ENCODE data around the gene SHC4. TPM values are rescaled to one million over a fixed set of nuclear protein-coding genes. Genes with fewer than 3 reads are reported as not detected.
A peak's percentile ranks its signal among the peaks of the same experiment; 100 is the strongest.

The SHC4 gene
- total RNA-seq, 1 donor from 2014 or later = 35.6 TPM

DNA sequence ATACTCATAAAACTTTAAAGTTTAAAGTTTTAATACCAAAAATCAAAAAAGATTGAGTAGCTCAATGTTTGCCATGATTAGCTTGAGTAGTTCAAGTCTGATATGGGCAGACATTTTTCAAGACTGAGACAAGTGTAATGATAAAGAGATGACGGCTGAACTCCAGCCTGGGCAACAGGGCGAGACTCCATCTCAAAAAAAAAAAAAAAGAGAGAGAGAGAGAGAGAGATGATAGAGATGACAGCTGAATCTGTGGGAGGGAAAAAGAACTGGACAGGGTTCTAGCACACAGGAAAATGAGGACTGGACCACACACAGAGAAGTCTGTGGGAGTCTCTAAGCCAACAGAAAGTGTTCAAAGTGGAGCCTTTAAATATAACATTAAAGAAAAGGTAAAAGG lies 178.0 kb downstream of the SHC4 start:
- peaks cover 6% of the 10 kb centered on the region for H3K36me3 Mint-ChIP-seq (ENCODE audit: low read depth)
- TF ChIP-seq, protein P1, sequence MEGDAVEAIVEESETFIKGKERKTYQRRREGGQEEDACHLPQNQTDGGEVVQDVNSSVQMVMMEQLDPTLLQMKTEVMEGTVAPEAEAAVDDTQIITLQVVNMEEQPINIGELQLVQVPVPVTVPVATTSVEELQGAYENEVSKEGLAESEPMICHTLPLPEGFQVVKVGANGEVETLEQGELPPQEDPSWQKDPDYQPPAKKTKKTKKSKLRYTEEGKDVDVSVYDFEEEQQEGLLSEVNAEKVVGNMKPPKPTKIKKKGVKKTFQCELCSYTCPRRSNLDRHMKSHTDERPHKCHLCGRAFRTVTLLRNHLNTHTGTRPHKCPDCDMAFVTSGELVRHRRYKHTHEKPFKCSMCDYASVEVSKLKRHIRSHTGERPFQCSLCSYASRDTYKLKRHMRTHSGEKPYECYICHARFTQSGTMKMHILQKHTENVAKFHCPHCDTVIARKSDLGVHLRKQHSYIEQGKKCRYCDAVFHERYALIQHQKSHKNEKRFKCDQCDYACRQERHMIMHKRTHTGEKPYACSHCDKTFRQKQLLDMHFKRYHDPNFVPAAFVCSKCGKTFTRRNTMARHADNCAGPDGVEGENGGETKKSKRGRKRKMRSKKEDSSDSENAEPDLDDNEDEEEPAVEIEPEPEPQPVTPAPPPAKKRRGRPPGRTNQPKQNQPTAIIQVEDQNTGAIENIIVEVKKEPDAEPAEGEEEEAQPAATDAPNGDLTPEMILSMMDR (IDR thresholded peaks at IDR 0.05) = no peak
- H3K4me1 Mint-ChIP-seq (ENCODE audit: low read depth) = peaks cover 31% of the 10 kb centered on the region
- no peaks in the 10 kb centered on the region for H3K27me3 Mint-ChIP-seq (ENCODE audit: low read depth)
- peak overlapping the region; percentile 42 for H3K27ac Mint-ChIP-seq (ENCODE audit: unreplicated experiment)
- DNase-seq (ENCODE audit: low spot score) = no peak
- no peaks in the 10 kb centered on the region for H3K9me3 Mint-ChIP-seq (ENCODE audit: low read depth)
- no peak overlapping the region for H3K4me3 Mint-ChIP-seq (ENCODE audit: unreplicated experiment)

DNA sequence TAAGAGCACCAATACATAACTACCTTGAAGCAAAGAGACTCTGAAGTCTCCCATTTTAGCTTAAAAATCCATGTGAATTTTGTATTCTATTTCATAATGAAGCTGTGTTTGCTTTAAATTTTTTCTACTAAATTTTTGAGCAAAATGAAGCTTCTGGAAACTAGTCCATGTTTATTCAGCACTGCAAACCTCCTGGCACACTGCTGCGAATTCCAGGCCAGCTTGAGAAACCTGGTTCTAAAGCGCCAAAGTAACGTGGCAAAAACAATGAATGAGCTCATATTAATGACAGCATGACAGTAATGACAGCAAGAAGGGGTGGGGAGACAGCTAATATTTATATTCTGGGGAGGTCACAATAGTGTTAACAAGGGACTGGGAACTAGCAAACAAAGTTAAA lies 178.5 kb downstream of the SHC4 start:
- peaks cover 10% of the 10 kb centered on the region for H3K36me3 Mint-ChIP-seq (ENCODE audit: low read depth)
- no peak for DNase-seq (ENCODE audit: low spot score)
- no peaks in the 10 kb centered on the region for H3K27me3 Mint-ChIP-seq (ENCODE audit: low read depth)
- H3K4me1 Mint-ChIP-seq (ENCODE audit: low read depth) = peaks cover 35% of the 10 kb centered on the region
- no peaks in the 10 kb centered on the region for H3K9me3 Mint-ChIP-seq (ENCODE audit: low read depth)
- TF ChIP-seq, protein P1 (IDR thresholded peaks at IDR 0.05) = no peak
- H3K27ac Mint-ChIP-seq (ENCODE audit: unreplicated experiment) = peak overlapping the region; percentile 81
- no peak overlapping the region for H3K4me3 Mint-ChIP-seq (ENCODE audit: unreplicated experiment)

DNA sequence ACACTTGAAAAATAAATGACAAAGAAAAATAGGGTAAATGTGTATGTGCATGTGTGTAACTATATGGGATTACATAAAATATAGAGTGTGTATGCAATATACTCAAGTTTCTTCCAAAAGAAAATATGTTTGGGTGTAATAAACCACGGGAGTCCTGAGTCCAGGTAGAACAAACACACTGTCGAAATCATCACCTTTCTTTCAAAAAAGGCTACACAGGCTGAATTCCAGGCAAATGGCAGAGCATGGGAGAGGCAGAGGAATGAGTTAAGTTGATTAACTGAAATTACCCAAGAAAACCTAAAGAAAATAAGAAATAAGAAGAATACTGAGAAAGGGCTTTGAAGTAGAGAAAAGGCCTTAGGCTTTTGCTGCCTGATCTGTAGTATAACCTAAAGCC lies 179.0 kb downstream of the SHC4 start:
- Mint-ChIP-seq H3K36me3 (ENCODE audit: low read depth) (peaks cover 10% of the 10 kb centered on the region), H3K9me3 (ENCODE audit: low read depth) (no peaks in the 10 kb centered on the region), H3K4me1 (ENCODE audit: low read depth) (peaks cover 35% of the 10 kb centered on the region), H3K27me3 (ENCODE audit: low read depth) (no peaks in the 10 kb centered on the region), H3K27ac (ENCODE audit: unreplicated experiment) (no peak overlapping the region), H3K4me3 (ENCODE audit: unreplicated experiment) (no peak overlapping the region)
- TF ChIP-seq, protein P1 (IDR thresholded peaks at IDR 0.05) = no peak
- no peak for DNase-seq (ENCODE audit: low spot score)

DNA sequence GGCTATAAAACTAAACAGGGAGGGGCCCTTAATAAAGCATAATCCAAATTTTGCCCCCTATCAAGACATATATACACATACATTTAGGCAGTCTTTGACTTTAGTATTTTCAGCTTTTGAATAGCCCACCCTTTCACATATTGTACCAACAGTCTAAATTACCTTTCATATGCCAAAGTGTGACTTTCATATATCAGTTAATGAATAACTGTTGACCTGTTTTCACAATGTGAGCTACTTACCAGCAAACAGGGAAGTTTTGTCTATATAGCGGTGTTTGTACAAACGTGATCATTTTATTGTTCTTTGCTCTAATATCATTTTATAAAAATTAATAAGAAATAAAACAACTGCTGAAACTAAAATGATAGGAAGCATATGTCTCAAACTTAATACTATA lies 180.8 kb downstream of the SHC4 start:
- peaks cover 41% of the 10 kb centered on the region for H3K4me1 Mint-ChIP-seq (ENCODE audit: low read depth)
- no peak for DNase-seq (ENCODE audit: low spot score)
- no peak overlapping the region for H3K27ac Mint-ChIP-seq (ENCODE audit: unreplicated experiment)
- no peaks in the 10 kb centered on the region for H3K9me3 Mint-ChIP-seq (ENCODE audit: low read depth)
- TF ChIP-seq, protein P1 (IDR thresholded peaks at IDR 0.05) = no peak
- no peaks in the 10 kb centered on the region for H3K27me3 Mint-ChIP-seq (ENCODE audit: low read depth)
- H3K36me3 Mint-ChIP-seq (ENCODE audit: low read depth) = peaks cover 6% of the 10 kb centered on the region
- H3K4me3 Mint-ChIP-seq (ENCODE audit: unreplicated experiment) = no peak overlapping the region

DNA sequence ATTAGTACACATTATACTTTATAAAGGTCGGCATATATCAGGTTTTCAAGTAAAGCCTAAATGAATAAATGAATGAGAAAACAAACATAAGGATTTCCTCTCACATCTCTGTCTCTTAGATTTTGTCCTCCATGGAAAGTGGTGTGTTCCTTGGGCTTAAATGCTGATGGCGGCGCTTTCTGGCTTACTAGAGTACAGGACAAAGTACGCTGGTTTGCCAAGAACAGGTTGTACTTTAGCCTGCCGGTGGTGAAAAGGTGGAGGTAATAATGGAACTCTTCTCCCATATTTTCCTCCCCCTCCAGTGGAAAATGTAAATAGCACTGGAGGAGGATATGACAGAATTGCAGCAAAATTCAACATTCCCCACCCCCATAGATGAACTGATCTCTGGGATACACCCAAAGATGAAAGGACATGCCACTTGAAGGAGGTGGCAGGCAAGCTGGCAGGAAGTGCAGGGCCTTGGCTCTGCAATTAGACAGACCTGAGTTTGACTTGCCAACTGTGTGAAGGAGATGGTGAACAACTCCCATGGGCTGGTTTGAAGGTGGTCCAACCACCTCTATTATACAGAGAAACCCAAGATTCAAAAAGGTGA lies 182.1 kb downstream of the SHC4 start:
- H3K4me3 Mint-ChIP-seq (ENCODE audit: unreplicated experiment) = no peak overlapping the region
- H3K4me1 Mint-ChIP-seq (ENCODE audit: low read depth) = peaks cover 45% of the 10 kb centered on the region
- H3K27ac Mint-ChIP-seq (ENCODE audit: unreplicated experiment) = no peak overlapping the region
- H3K27me3 Mint-ChIP-seq (ENCODE audit: low read depth) = no peaks in the 10 kb centered on the region
- H3K36me3 Mint-ChIP-seq (ENCODE audit: low read depth) = peaks cover 6% of the 10 kb centered on the region
- DNase-seq (ENCODE audit: low spot score) = no peak
- TF ChIP-seq, protein P1 (IDR thresholded peaks at IDR 0.05) = no peak
- H3K9me3 Mint-ChIP-seq (ENCODE audit: low read depth) = no peaks in the 10 kb centered on the region
